Neuron (in vitro differentiated cells): Measurements from ENCODE around the gene PIN4.
"Not testable (repeated sequence)": the region's sequence is repeated elsewhere in the genome, so short reads cannot be mapped to it uniquely, and the experiment has no call there.

Experiments used
- H2AFZ ChIP-seq: one replicate; pipeline ENCODE4 v1.6.1; 2013; ENCODE audit warnings: low read depth, mild to moderate bottlenecking, inconsistent platforms, low read length, moderate library complexity
- H3K27me3 ChIP-seq: one replicate; pipeline ENCODE4 v1.6.1; 2013; ENCODE audit warnings: low read length; ENCODE audit not compliant: insufficient read depth
- H3K36me3 ChIP-seq: one replicate; pipeline ENCODE4 v1.6.1; 2013; ENCODE audit warnings: low read length; ENCODE audit not compliant: insufficient read depth
- H3K4me1 ChIP-seq: one replicate; pipeline ENCODE4 v1.6.1; 2013; ENCODE audit warnings: low read length; ENCODE audit not compliant: insufficient read depth
- H3K4me3 ChIP-seq: 2 replicates; pipeline ENCODE4 v1.5.1; 2013; ENCODE audit warnings: mild to moderate bottlenecking, low read length, moderate library complexity
- H3K9me3 ChIP-seq: one replicate; pipeline ENCODE4 v1.6.1; 2013; ENCODE audit warnings: low read length

PIN4 gene

GRCh38 chrX:72216973-72217372, 35.4 kb downstream of the PIN4 start:
- Histone ChIP-seq H3K4me3 (no peak overlapping the region), H2AFZ (no peak overlapping the region), H3K36me3 (peaks cover 1% of the 10 kb centered on the region), H3K27me3 (peaks cover 2% of the 10 kb centered on the region), H3K9me3 (peaks cover 11% of the 10 kb centered on the region), H3K4me1 (no peaks in the 10 kb centered on the region)

GRCh38 chrX:72220375-72220774, 38.8 kb downstream of the PIN4 start:
- not testable (repeated sequence) for H3K36me3 ChIP-seq, H3K4me3 ChIP-seq, H2AFZ ChIP-seq, H3K27me3 ChIP-seq, H3K4me1 ChIP-seq
- peaks cover 15% of the 10 kb centered on the region for H3K9me3 ChIP-seq

- H3K4me1 ChIP-seq = no peaks in the 10 kb centered on the region
- peaks cover 8% of the 10 kb centered on the region for H3K9me3 ChIP-seq
- peaks cover 6% of the 10 kb centered on the region for H3K27me3 ChIP-seq
- H3K4me3 ChIP-seq = no peak overlapping the region
- peaks cover 5% of the 10 kb centered on the region for H3K36me3 ChIP-seq
- no peak overlapping the region for H2AFZ ChIP-seq
Observed at GRCh38 chrX:72230290-72230689, 48.7 kb downstream of the PIN4 start.

- Histone ChIP-seq H3K4me3 (no peak overlapping the region), H2AFZ (no peak overlapping the region), H3K4me1 (no peaks in the 10 kb centered on the region), H3K9me3 (peaks cover 2% of the 10 kb centered on the region), H3K27me3 (no peaks in the 10 kb centered on the region), H3K36me3 (peaks cover 3% of the 10 kb centered on the region)
Observed at GRCh38 chrX:72236841-72237240, 55.3 kb downstream of the PIN4 start.

GRCh38 chrX:72238183-72238582, 56.6 kb downstream of the PIN4 start:
- Histone ChIP-seq H3K27me3 (no peaks in the 10 kb centered on the region), H3K36me3 (peaks cover 3% of the 10 kb centered on the region), H3K9me3 (peaks cover 2% of the 10 kb centered on the region), H3K4me1 (no peaks in the 10 kb centered on the region), H3K4me3 (peak overlapping the region; percentile 48), H2AFZ (no peak overlapping the region)

GRCh38 chrX:72238721-72239475, 57.3 kb downstream of the PIN4 start, which contains the start of gene ERCC6L:
Gene ERCC6L (minus strand): TSS chrX:72239027. CDS start chrX:72238911, 116 bp downstream.
- Histone ChIP-seq H3K9me3 (peaks cover 2% of the 10 kb centered on the region), H3K27me3 (no peaks in the 10 kb centered on the region), H3K4me3 (peak within 1 kb of the TSS; percentile 48), H2AFZ (no peak within 1 kb of the TSS), H3K4me1 (no peaks in the 10 kb centered on the region), H3K36me3 (peaks cover 3% of the 10 kb centered on the region)

- H2AFZ ChIP-seq = no peak overlapping the region
- H3K4me3 ChIP-seq = no peak overlapping the region
- H3K27me3 ChIP-seq = no peaks in the 10 kb centered on the region
- H3K9me3 ChIP-seq = peaks cover under 1% of the 10 kb centered on the region
- H3K36me3 ChIP-seq = no peaks in the 10 kb centered on the region
- no peaks in the 10 kb centered on the region for H3K4me1 ChIP-seq
Observed at GRCh38 chrX:72240976-72241375, 59.4 kb downstream of the PIN4 start.

- H3K27me3 ChIP-seq = no peaks in the 10 kb centered on the region
- H2AFZ ChIP-seq = no peak overlapping the region
Observed at GRCh38 chrX:72243472-72243871, 61.9 kb downstream of the PIN4 start.

GRCh38 chrX:72245461-72246089, 64.0 kb downstream of the PIN4 start:
- Histone ChIP-seq H3K4me1 (no peaks in the 10 kb centered on the region), H3K36me3 (no peaks in the 10 kb centered on the region), H2AFZ (no peak overlapping the region), H3K27me3 (no peaks in the 10 kb centered on the region), H3K4me3 (no peak overlapping the region), H3K9me3 (no peaks in the 10 kb centered on the region)

More at GRCh38 chrX:72243472-72243871, 61.9 kb downstream of the PIN4 start:
- H3K36me3 ChIP-seq = no peaks in the 10 kb centered on the region
- no peaks in the 10 kb centered on the region for H3K4me1 ChIP-seq
- H3K9me3 ChIP-seq = no peaks in the 10 kb centered on the region
- H3K4me3 ChIP-seq = no peak overlapping the region

GRCh38 chrX:72247206-72247942, 65.8 kb downstream of the PIN4 start:
- Histone ChIP-seq H3K36me3 (no peaks in the 10 kb centered on the region), H3K4me3 (no peak overlapping the region), H3K4me1 (no peaks in the 10 kb centered on the region), H3K9me3 (no peaks in the 10 kb centered on the region), H2AFZ (no peak overlapping the region), H3K27me3 (no peaks in the 10 kb centered on the region)
